Measurements from ENCODE around the gene PAQR6.

The PAQR6 gene

GRCh38 chr1:156232201-156232894 is 15.5 kb downstream of the PAQR6 start:
- TF ChIP-seq CTCF (IDR thresholded peaks at IDR 0.05; ENCODE audit: low read depth, low read length) = no peak
- H3K4me3 ChIP-seq (ENCODE audit: low read depth, low read length) = no peak overlapping the region

DNA sequence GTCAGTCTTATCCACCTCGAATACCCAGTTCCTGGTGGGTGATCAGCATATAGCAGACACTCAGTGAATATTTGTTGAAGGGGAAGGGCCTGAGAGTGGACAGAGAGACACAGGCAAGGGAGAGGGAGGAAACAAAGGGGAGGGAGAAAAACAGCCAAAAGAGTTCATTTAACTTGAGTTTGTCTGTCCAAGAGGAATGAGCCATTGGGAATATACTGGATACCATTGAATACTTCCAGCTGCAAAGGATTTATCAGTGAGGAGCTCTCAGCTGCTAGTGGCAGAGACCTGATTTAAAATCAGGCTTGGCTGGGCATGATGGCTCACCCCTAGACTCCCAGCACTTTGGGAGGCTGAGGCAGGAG is 17.4 kb downstream of the PAQR6 start:
- no peak for TF ChIP-seq CTCF (IDR thresholded peaks at IDR 0.05; ENCODE audit: low read depth, low read length)

GRCh38 chr1:156229809-156230472 is 17.9 kb downstream of the PAQR6 start:
- no peak overlapping the region for H3K4me3 ChIP-seq (ENCODE audit: low read depth, low read length)
- no peak for TF ChIP-seq CTCF (IDR thresholded peaks at IDR 0.05; ENCODE audit: low read depth, low read length)

More for the DNA sequence above, 17.4 kb downstream of the PAQR6 start:
- H3K4me3 ChIP-seq (ENCODE audit: low read depth, low read length) = no peak overlapping the region

DNA sequence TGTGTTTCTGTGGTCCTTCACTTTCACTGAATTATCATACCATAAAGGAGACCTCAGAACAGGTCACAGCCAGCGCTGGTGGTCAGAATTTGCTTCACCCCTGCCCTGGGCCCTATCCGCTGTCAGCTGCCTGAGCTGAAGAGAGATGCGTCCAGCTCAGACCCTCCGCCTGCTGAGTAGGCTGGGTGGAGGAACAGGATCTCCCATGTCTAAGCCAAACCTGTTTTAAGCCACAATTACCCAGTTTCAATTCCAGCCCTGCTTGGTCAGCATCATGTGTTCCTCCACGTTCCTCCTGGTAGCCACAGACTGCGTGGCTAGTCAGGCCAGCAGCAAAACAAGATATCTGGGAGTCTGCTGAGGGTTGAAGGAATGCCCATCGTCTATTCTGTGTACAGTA is 19.4 kb downstream of the PAQR6 start:
- TF ChIP-seq CTCF (IDR thresholded peaks at IDR 0.05; ENCODE audit: low read depth, low read length) = no peak
- H3K4me3 ChIP-seq (ENCODE audit: low read depth, low read length) = no peak overlapping the region

DNA sequence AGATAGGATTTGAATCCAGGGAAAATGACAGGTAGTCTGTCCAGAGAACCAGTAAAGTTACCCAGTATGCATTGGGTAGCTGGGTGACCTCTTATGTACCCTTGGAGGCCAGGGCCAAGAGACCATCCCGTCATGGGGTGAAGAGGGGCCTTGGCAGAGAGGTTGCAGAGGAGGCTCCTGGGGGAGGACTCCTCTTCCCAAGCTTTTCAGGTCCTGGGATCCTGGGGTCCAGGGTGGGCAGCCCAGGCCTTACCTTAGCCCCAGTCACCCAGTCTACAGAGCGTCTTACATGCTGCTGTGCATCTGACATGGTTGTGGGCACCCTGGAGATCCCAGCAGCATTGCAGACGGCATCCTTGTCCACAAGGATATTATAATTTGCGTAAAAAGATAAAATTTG is 21.1 kb downstream of the PAQR6 start:
- H3K4me3 ChIP-seq (ENCODE audit: low read depth, low read length) = no peak overlapping the region

DNA sequence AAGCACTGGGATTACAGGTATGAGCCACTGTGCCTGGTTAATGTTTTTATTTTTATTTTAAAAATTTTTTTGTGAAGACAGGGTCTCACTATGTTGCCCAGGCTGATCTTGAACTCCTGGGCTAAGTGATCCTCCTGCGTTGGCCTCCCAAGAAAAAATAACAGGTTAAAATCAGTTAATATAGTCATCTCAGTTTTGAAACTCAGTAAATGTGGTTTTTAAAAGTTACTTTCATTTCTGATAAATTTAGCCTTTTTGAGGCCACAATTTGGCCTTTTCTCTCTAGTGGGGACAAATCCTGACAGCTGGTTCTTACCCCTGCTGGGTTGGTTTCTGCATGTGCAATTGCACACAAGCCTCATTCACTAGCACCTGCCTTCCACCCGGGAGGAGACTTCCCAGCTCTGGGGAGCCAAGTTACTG is 21.7 kb downstream of the PAQR6 start:
- TF ChIP-seq CTCF (IDR thresholded peaks at IDR 0.05; ENCODE audit: low read depth, low read length) = no peak

More for the DNA sequence above, 21.1 kb downstream of the PAQR6 start:
- TF ChIP-seq CTCF (IDR thresholded peaks at IDR 0.05; ENCODE audit: low read depth, low read length) = no peak

DNA sequence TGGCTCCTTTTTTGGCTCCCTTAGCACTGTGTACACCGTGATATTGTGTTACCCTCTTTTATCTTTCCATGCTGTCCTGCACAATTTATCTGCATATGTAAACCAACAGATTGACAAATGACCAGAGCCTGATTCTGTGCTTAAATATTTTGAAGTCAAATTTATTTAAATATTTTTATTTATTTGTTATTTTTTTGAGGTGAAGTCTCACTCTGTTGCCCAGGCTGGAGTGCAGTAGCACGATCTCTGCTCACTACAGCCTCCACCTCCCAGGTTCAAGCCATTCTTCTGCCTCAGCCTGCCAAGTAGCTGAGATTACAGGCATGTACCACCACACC is 22.2 kb downstream of the PAQR6 start:
- TF ChIP-seq CTCF (IDR thresholded peaks at IDR 0.05; ENCODE audit: low read depth, low read length) = no peak

More for the DNA sequence above, 21.7 kb downstream of the PAQR6 start:
- H3K4me3 ChIP-seq (ENCODE audit: low read depth, low read length) = no peak overlapping the region

More for the DNA sequence above, 22.2 kb downstream of the PAQR6 start:
- H3K4me3 ChIP-seq (ENCODE audit: low read depth, low read length) = no peak overlapping the region
